Loucy (cell line): ENCODE measurements around the gene KRTAP4-5.
"Not testable (repeated sequence)": the region's sequence is repeated elsewhere in the genome, so short reads cannot be mapped to it uniquely, and the experiment has no call there.

Source experiments
- EZH2phosphoT487 ChIP-seq: fragments of 200-600 bp; IDR thresholded peaks from 2 replicates; pipeline ENCODE4 v1.6.1; 2018; ENCODE audit warnings: antibody characterized with exemption, mild to moderate bottlenecking, moderate library complexity, borderline replicate concordance
- TF ChIP-seq, protein P1 (sequence below): fragments of 200-600 bp; sonication (generic); conservative IDR thresholded peaks from 2 replicates; pipeline ENCODE4 v1.5.1; 2014; ENCODE audit warnings: mild to moderate bottlenecking, antibody characterized with exemption, low read length

GRCh38 chr17:41105347-41105746, 44.3 kb downstream of the KRTAP4-5 start, which contains the start of gene KRTAP4-9:
- TF ChIP-seq, protein P1, sequence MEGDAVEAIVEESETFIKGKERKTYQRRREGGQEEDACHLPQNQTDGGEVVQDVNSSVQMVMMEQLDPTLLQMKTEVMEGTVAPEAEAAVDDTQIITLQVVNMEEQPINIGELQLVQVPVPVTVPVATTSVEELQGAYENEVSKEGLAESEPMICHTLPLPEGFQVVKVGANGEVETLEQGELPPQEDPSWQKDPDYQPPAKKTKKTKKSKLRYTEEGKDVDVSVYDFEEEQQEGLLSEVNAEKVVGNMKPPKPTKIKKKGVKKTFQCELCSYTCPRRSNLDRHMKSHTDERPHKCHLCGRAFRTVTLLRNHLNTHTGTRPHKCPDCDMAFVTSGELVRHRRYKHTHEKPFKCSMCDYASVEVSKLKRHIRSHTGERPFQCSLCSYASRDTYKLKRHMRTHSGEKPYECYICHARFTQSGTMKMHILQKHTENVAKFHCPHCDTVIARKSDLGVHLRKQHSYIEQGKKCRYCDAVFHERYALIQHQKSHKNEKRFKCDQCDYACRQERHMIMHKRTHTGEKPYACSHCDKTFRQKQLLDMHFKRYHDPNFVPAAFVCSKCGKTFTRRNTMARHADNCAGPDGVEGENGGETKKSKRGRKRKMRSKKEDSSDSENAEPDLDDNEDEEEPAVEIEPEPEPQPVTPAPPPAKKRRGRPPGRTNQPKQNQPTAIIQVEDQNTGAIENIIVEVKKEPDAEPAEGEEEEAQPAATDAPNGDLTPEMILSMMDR = not testable (repeated sequence)
- TF ChIP-seq EZH2phosphoT487 = not testable (repeated sequence)
